Fibroblast of skin of left quadriceps (primary cell): Measurements from ENCODE around the gene GRAMD1A.
"Not testable (repeated sequence)": the region's sequence is repeated elsewhere in the genome, so short reads cannot be mapped to it uniquely, and the experiment has no call there.

Source experiments
- DNase-seq, 2 experiments: peaks; one replicate each; pipeline ENCODE4 v3.0.0-alpha.2; 2013; ENCODE audit warnings: low read depth in 2 of 2

The GRAMD1A gene

GRCh38 chr19:35002037-35002535, 2.0 kb downstream of the GRAMD1A start:
- DNase-seq, result no peak

GRCh38 chr19:35004517-35005255, 4.6 kb downstream of the GRAMD1A start:
- no peak for DNase-seq

- no peak for DNase-seq
These were observed 5.3 kb downstream of the GRAMD1A start for GRCh38 chr19:35005256-35005977.

GRCh38 chr19:35006007-35006341, 5.9 kb downstream of the GRAMD1A start:
- DNase-seq, result not testable (repeated sequence)

- DNase-seq, result no peak
These were observed 6.3 kb downstream of the GRAMD1A start for GRCh38 chr19:35006342-35006998.

GRCh38 chr19:35006999-35007365, 6.9 kb downstream of the GRAMD1A start:
- no peak for DNase-seq

- not testable (repeated sequence) for DNase-seq
These were observed 7.3 kb downstream of the GRAMD1A start for GRCh38 chr19:35007427-35007826.

GRCh38 chr19:35008891-35009341, 8.8 kb downstream of the GRAMD1A start:
- DNase-seq, result no peak

GRCh38 chr19:35009424-35010415, 9.6 kb downstream of the GRAMD1A start:
- no peak for DNase-seq

- no peak for DNase-seq
These were observed 11.1 kb downstream of the GRAMD1A start for GRCh38 chr19:35011091-35011689.

GRCh38 chr19:35011737-35012682, 11.9 kb downstream of the GRAMD1A start:
- DNase-seq, result no peak

GRCh38 chr19:35013041-35013819, 13.1 kb downstream of the GRAMD1A start:
- no peak for DNase-seq

GRCh38 chr19:35013820-35014754, 14.0 kb downstream of the GRAMD1A start:
- DNase-seq, result no peak

GRCh38 chr19:35014774-35015173, 14.7 kb downstream of the GRAMD1A start:
- not testable (repeated sequence) for DNase-seq

- DNase-seq, result no peak
These were observed 15.3 kb downstream of the GRAMD1A start for GRCh38 chr19:35015270-35015953.

- DNase-seq, result no peak
These were observed 15.8 kb downstream of the GRAMD1A start for GRCh38 chr19:35015954-35016351.

GRCh38 chr19:35017507-35017906, 17.4 kb downstream of the GRAMD1A start:
- DNase-seq, result no peak
